GM23248 (cell line): ENCODE measurements around the gene IFNG. TPM values are rescaled to one million over a fixed set of nuclear protein-coding genes. Genes with fewer than 3 reads are reported as not detected.

ENCODE experiments used
- DNase-seq: peaks from one replicate; pipeline ENCODE4 v3.0.0-alpha.2; 2015
- H2AFZ ChIP-seq: fragments of 200-600 bp; sonication (generic); 2 replicates; pipeline ENCODE4 v1.6.1; 2016; ENCODE audit warnings: antibody characterized with exemption
- H3F3A ChIP-seq: fragments of 200-600 bp; sonication (generic); 2 replicates; pipeline ENCODE4 v1.6.1; 2016; ENCODE audit warnings: mild to moderate bottlenecking, antibody characterized with exemption, mixed run types; ENCODE audit not compliant: insufficient read depth
- H3K27ac ChIP-seq: fragments of 200-600 bp; sonication (generic); 2 replicates; pipeline ENCODE4 v1.5.1; 2016; ENCODE audit warnings: mild to moderate bottlenecking
- H3K27me3 ChIP-seq: fragments of 200-600 bp; sonication (generic); replicated peaks from 2 replicates; pipeline ENCODE4 v1.6.1; 2016; ENCODE audit warnings: mild to moderate bottlenecking; ENCODE audit not compliant: insufficient read depth
- H3K36me3 ChIP-seq: fragments of 200-600 bp; sonication (generic); 2 replicates; pipeline ENCODE4 v1.6.1; 2016; ENCODE audit warnings: low read depth, mild to moderate bottlenecking
- H3K4me1 ChIP-seq: fragments of 200-600 bp; sonication (generic); 2 replicates; pipeline ENCODE4 v1.6.1; 2016; ENCODE audit warnings: mild to moderate bottlenecking; ENCODE audit not compliant: insufficient read depth
- H3K4me2 ChIP-seq: fragments of 200-600 bp; sonication (generic); one replicate; pipeline ENCODE4 v1.6.1; 2016; ENCODE audit warnings: mild to moderate bottlenecking; ENCODE audit not compliant: unreplicated experiment
- H3K4me3 ChIP-seq: fragments of 200-600 bp; sonication (generic); 2 replicates; pipeline ENCODE4 v1.5.1; 2016; ENCODE audit warnings: mild to moderate bottlenecking
- H3K79me2 ChIP-seq: fragments of 200-600 bp; sonication (generic); 2 replicates; pipeline ENCODE4 v1.6.1; 2016; ENCODE audit warnings: mild to moderate bottlenecking; ENCODE audit not compliant: insufficient read depth
- H3K9ac ChIP-seq: fragments of 200-600 bp; sonication (generic); 2 replicates; pipeline ENCODE4 v1.6.1; 2016; ENCODE audit warnings: mild to moderate bottlenecking
- H3K9me2 ChIP-seq: fragments of 200-600 bp; sonication (generic); 2 replicates; pipeline ENCODE4 v1.6.1; 2016; ENCODE audit warnings: mixed run types, mild to moderate bottlenecking, moderate library complexity; ENCODE audit not compliant: insufficient read depth
- H3K9me3 ChIP-seq: fragments of 200-600 bp; sonication (generic); one replicate; pipeline ENCODE4 v1.6.1; 2017; ENCODE audit warnings: low read depth
- H4K20me1 ChIP-seq: fragments of 200-600 bp; sonication (generic); 2 replicates; pipeline ENCODE4 v1.6.0; 2016; ENCODE audit not compliant: insufficient read depth
- EZH2 ChIP-seq: fragments of 200-600 bp; sonication (generic); IDR thresholded peaks from 2 replicates; pipeline ENCODE4 v1.6.1; 2018; ENCODE audit warnings: antibody characterized with exemption, mild to moderate bottlenecking; ENCODE audit not compliant: insufficient read depth, poor library complexity, severe bottlenecking
- EZH2phosphoT487 ChIP-seq: fragments of 200-600 bp; sonication (generic); IDR thresholded peaks from 2 replicates; pipeline ENCODE4 v1.6.1; 2018; ENCODE audit warnings: antibody characterized with exemption, moderate library complexity, mild to moderate bottlenecking, low read depth; ENCODE audit not compliant: insufficient read depth
- WGBS, 2 experiments: methylation state at CpG; one replicate each; pipeline ENCODE4 v1.1.6; 2015 to 2017; ENCODE audit warnings: low lambda C conversion rate in 2 of 2, low coverage in 1 of 2; ENCODE audit errors: missing lambda C conversion rate in 2 of 2; 5-methylcytosine and 5-hydroxymethylcytosine counted together
- in situ Hi-C: fragments of 300-500 bp; cut with MboI; formaldehyde crosslinking; loops from 2 replicates; pipeline ENCODE4 v1.15.0; 2020
- polyA plus RNA-seq: library from polyadenylated mRNA; unstranded; fragments of >200 nt; fragmentation: Nextera tagmentation; extraction: Ambion mirVana; gene quantifications from 2 replicates; pipeline ENCODE4 v1.2.1, GENCODE V29; 2016
- total RNA-seq: library from RNA; depleted of rRNA; stranded (reverse); fragments of >200 nt; shearing (Covaris generic); gene quantifications from 2 replicates; pipeline ENCODE4 v1.2.3, GENCODE V29; 2014

IFNG gene
- total and polyA plus RNA-seq, 2 experiments from 2014 or later = not detected

GRCh38 chr12:68154779-68155178 is 4.8 kb downstream of the IFNG start:
- peaks cover 31% of the 10 kb centered on the region; the same call in 1 of the 2 replicates for H3K27me3 ChIP-seq

DNA sequence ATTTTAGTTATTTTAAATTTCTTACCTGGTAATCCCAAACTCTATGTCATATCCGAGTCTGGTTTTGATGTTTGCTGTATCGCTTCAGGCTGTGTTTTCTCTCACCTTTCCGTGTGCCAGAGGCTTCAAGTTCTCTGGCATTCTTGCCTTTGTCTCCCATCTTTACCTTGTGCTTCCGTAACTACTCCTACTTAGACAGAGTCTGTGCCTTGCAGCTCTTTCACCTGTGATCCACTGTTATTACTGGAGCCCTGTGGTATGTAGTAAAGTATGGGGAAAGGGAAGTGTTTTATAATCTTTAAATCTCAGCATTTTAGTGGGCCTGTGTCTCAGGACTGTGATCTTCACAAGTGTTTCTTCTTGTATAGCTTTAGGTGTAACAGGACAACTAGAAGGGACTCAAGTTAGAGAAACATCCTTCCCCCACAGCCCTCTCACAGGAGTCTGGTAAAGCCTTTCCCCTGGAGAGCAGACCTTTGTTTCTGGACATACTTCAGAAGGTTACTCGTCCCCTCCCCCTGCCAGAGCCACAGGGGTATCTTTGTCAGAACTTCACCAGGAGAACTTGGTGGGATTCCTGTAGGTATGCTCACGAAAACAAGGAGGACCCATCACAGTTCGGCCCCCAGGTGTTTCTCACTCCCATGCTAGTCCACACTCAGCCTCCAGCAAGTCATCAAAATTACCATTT is 11.1 kb downstream of the IFNG start:
- Histone ChIP-seq H4K20me1 (no peaks in the 10 kb centered on the region), H3K79me2 (no peaks in the 10 kb centered on the region), H3F3A (no peaks in the 10 kb centered on the region), H3K27ac (no peak overlapping the region), H3K4me1 (no peaks in the 10 kb centered on the region), H3K9me3 (no peaks in the 10 kb centered on the region), H3K36me3 (no peaks in the 10 kb centered on the region), H3K4me2 (no peak overlapping the region), H3K27me3 (peaks cover 29% of the 10 kb centered on the region), H3K9me2 (0 out of 2 replicates have a peak, but pooled peaks cover 6% of the 10 kb centered on the region), H3K9ac (no peak overlapping the region), H3K4me3 (no peak overlapping the region), H2AFZ (no peak overlapping the region)
- in situ Hi-C loops = no loop called here
- no peak for DNase-seq
- no peak for TF ChIP-seq EZH2phosphoT487
- TF ChIP-seq EZH2 = no peak
- WGBS, 2 experiments = 39 to 40% methylated on average over 7 of the region's 7 CpGs

More at GRCh38 chr12:68154779-68155178, 4.8 kb downstream of the IFNG start:
- no peaks in the 10 kb centered on the region for H3K4me1 ChIP-seq
- H3K36me3 ChIP-seq = no peaks in the 10 kb centered on the region
- H3K9me3 ChIP-seq = no peaks in the 10 kb centered on the region
- H3K4me2 ChIP-seq = no peak overlapping the region
- H4K20me1 ChIP-seq = no peaks in the 10 kb centered on the region
- no peak overlapping the region for H3K4me3 ChIP-seq
- in situ Hi-C loops = no loop called here
- H3F3A ChIP-seq = no peaks in the 10 kb centered on the region
- no peak overlapping the region for H2AFZ ChIP-seq
- no peak for TF ChIP-seq EZH2
- no peak overlapping the region for H3K9ac ChIP-seq
- H3K27ac ChIP-seq = no peak overlapping the region
- no peaks in the 10 kb centered on the region for H3K79me2 ChIP-seq
- H3K9me2 ChIP-seq = no peaks in the 10 kb centered on the region
- DNase-seq = no peak
- 0 to 9% methylated on average over 1 of the region's 1 CpG for WGBS, 2 experiments

DNA sequence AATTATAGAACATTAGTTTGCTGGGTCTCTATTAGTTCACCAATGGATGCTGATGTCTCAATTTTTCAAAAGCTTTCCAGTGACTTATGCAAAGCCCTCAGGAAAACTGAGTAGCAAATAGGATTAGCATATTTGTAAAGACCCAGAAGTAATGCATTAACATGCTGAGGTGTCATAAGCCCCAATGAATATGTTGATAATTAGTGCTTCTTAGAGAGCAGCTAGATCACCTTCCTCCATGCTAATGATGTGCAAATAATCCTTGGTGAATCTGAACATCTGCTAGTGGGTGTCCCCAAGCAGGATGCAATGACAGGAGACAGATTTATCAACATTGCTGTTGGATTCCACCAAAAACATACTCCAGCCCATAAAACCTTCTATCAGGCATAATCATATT is 19.0 kb downstream of the IFNG start:
- Histone ChIP-seq H4K20me1 (no peaks in the 10 kb centered on the region), H3K9me3 (no peaks in the 10 kb centered on the region), H3K9me2 (no peaks in the 10 kb centered on the region), H3K4me1 (no peaks in the 10 kb centered on the region), H3K9ac (no peak overlapping the region), H3K79me2 (no peaks in the 10 kb centered on the region), H3K4me3 (no peak overlapping the region), H3K27me3 (peaks cover 20% of the 10 kb centered on the region), H3K27ac (no peak overlapping the region), H3K36me3 (no peaks in the 10 kb centered on the region), H3F3A (no peaks in the 10 kb centered on the region), H3K4me2 (no peak overlapping the region), H2AFZ (no peak overlapping the region)
- in situ Hi-C loops = no loop called here
- no peak for DNase-seq
- TF ChIP-seq EZH2 (no peak), EZH2phosphoT487 (no peak)

GRCh38 chr12:68139941-68140340 is 19.6 kb downstream of the IFNG start:
- no peak for DNase-seq
- no peaks in the 10 kb centered on the region for H3F3A ChIP-seq
- no peak overlapping the region for H3K9ac ChIP-seq
- H3K9me2 ChIP-seq = no peaks in the 10 kb centered on the region
- no peak overlapping the region for H3K4me2 ChIP-seq
- no peak for TF ChIP-seq EZH2
- no peak for TF ChIP-seq EZH2phosphoT487
- H2AFZ ChIP-seq = no peak overlapping the region
- no peaks in the 10 kb centered on the region for H3K79me2 ChIP-seq
- in situ Hi-C loops = no loop called here
- no peak overlapping the region for H3K27ac ChIP-seq
- peaks cover 25% of the 10 kb centered on the region for H3K27me3 ChIP-seq
- 29 to 41% methylated on average over 1 of the region's 1 CpG for WGBS, 2 experiments
- H3K4me3 ChIP-seq = no peak overlapping the region
- no peaks in the 10 kb centered on the region for H3K4me1 ChIP-seq
- H3K36me3 ChIP-seq = no peaks in the 10 kb centered on the region
- no peaks in the 10 kb centered on the region for H3K9me3 ChIP-seq
- no peaks in the 10 kb centered on the region for H4K20me1 ChIP-seq

GRCh38 chr12:68139001-68139400 is 20.5 kb downstream of the IFNG start:
- no peaks in the 10 kb centered on the region for H3K79me2 ChIP-seq
- H3K27ac ChIP-seq = no peak overlapping the region
- TF ChIP-seq EZH2phosphoT487 = no peak
- no peak for TF ChIP-seq EZH2
- no peaks in the 10 kb centered on the region for H3K36me3 ChIP-seq
- no peak for DNase-seq
- no peaks in the 10 kb centered on the region for H3K9me2 ChIP-seq
- H3F3A ChIP-seq = no peaks in the 10 kb centered on the region
- no peaks in the 10 kb centered on the region for H3K4me1 ChIP-seq
- no peak overlapping the region for H3K4me3 ChIP-seq
- WGBS, 2 experiments = 0 to 9% methylated on average over 1 of the region's 1 CpG
- in situ Hi-C loops = no loop called here
- no peak overlapping the region for H3K9ac ChIP-seq
- peaks cover 25% of the 10 kb centered on the region for H3K27me3 ChIP-seq
- H4K20me1 ChIP-seq = no peaks in the 10 kb centered on the region
- no peak overlapping the region for H2AFZ ChIP-seq
- H3K9me3 ChIP-seq = no peaks in the 10 kb centered on the region
- no peak overlapping the region for H3K4me2 ChIP-seq
